NB4 (cell line): ENCODE results near the gene UBP1.

Source experiments
- POLR2A ChIP-seq: IDR thresholded peaks from 2 replicates; pipeline ENCODE4 v1.6.1; 2011; ENCODE audit warnings: mild to moderate bottlenecking; ENCODE audit not compliant: insufficient read length; ENCODE audit errors: extremely low read depth
- TF ChIP-seq, protein P1 (sequence below): IDR thresholded peaks from one replicate; pipeline ENCODE4 v1.5.1; 2012; ENCODE audit warnings: low read depth, low read length
- TF ChIP-seq, protein P2 (sequence below): IDR thresholded peaks from 2 replicates; pipeline ENCODE4 v1.6.1; 2011; ENCODE audit warnings: low read depth, low read length

DNA sequence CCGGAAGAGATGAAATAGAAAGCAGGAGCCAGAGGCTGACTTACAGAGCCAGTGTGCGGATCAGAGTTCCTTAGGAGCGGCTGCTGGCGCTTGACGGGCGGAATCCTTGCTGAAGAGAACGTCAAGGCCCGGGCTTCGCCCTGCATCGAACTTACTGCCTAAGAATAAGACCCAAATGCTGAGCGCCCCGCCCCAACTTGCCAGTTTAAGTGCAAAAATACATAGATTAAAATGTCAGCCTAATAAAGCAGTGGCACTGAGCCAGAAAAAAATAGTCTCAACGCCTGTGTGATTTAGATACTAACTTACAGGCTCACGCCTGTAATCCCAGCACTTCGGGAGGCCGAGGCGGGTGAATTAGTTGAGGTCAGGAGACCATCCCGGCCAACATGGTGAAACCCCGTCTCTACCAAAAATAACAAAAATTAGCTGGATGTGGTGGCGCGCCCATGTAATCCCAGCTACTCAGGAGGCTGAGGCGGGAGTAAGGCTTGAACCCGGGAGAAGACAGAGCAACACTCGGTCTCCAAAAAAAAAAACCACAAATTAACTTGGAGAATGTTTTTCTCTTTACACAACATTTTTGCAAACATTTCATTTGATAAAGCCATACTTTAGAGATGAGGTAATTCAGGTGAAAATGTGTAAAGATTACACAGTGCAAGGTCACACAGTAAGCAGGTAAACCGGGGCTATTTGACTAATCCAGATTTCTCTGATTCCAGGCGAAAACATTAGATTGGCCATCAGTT is 1.2 kb upstream of the UBP1 start:
- TF ChIP-seq, protein P1, sequence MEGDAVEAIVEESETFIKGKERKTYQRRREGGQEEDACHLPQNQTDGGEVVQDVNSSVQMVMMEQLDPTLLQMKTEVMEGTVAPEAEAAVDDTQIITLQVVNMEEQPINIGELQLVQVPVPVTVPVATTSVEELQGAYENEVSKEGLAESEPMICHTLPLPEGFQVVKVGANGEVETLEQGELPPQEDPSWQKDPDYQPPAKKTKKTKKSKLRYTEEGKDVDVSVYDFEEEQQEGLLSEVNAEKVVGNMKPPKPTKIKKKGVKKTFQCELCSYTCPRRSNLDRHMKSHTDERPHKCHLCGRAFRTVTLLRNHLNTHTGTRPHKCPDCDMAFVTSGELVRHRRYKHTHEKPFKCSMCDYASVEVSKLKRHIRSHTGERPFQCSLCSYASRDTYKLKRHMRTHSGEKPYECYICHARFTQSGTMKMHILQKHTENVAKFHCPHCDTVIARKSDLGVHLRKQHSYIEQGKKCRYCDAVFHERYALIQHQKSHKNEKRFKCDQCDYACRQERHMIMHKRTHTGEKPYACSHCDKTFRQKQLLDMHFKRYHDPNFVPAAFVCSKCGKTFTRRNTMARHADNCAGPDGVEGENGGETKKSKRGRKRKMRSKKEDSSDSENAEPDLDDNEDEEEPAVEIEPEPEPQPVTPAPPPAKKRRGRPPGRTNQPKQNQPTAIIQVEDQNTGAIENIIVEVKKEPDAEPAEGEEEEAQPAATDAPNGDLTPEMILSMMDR = no peak
- TF ChIP-seq POLR2A = no peak
- TF ChIP-seq, protein P2, sequence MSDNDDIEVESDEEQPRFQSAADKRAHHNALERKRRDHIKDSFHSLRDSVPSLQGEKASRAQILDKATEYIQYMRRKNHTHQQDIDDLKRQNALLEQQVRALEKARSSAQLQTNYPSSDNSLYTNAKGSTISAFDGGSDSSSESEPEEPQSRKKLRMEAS = no peak
